ENCODE results near the gene NTRK2.

- TF ChIP-seq, protein P1, sequence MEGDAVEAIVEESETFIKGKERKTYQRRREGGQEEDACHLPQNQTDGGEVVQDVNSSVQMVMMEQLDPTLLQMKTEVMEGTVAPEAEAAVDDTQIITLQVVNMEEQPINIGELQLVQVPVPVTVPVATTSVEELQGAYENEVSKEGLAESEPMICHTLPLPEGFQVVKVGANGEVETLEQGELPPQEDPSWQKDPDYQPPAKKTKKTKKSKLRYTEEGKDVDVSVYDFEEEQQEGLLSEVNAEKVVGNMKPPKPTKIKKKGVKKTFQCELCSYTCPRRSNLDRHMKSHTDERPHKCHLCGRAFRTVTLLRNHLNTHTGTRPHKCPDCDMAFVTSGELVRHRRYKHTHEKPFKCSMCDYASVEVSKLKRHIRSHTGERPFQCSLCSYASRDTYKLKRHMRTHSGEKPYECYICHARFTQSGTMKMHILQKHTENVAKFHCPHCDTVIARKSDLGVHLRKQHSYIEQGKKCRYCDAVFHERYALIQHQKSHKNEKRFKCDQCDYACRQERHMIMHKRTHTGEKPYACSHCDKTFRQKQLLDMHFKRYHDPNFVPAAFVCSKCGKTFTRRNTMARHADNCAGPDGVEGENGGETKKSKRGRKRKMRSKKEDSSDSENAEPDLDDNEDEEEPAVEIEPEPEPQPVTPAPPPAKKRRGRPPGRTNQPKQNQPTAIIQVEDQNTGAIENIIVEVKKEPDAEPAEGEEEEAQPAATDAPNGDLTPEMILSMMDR (IDR thresholded peaks at IDR 0.05; ENCODE audit: poor library complexity) = no peak
- no peak for TF ChIP-seq EZH2phosphoT487 (IDR thresholded peaks at IDR 0.05; ENCODE audit: low read depth, severe bottlenecking, unreplicated experiment)
Measured at GRCh38 chr9:85038824-85039608, 369.5 kb downstream of the NTRK2 start.

All from hepatocyte (in vitro differentiated cells).